Heart left ventricle (tissue), 13 donors: ENCODE measurements around the gene STX16.

Source experiments
- CTCF ChIP-seq, 12 donors: fragments of 200-600 bp; sonication (generic) in 4 of 12; IDR thresholded peaks; one replicate each; pipeline versions ENCODE4 v1.5.0 to v1.8.0; 2018 to 2022; ENCODE audit warnings: antibody characterized with exemption in 12 of 12, mild to moderate bottlenecking in 5 of 12
- POLR2A ChIP-seq, 2 donors: fragments of 450-650 bp; IDR thresholded peaks; one replicate each; pipeline ENCODE4 v1.6.1; 2017; ENCODE audit warnings: antibody characterized with exemption in 2 of 2, mild to moderate bottlenecking in 2 of 2, moderate library complexity in 2 of 2
- donor health status: ischemic (EF 13 %, LVEDD 7.1; RV severe dilation, severe dysfunction).
- donor health status: DM: no; HTN: yes; CAD: no.
- donor health status: DM: no; HTN: no; CAD: no.
- donor health status: ischemic (EF 25% LVEDD 6.9; RV normal size, moderate dysfunction).
- donor health status: ischemic (EF 25% LVEDD 5.7; RV mildly dilated, moderate dysfunction).
- donor health status: ischemic (EF 35%, LVEDD 5.7; RV mildly dilated, moderate dysfunction).
- donor health status: nonischemic (EF 11% LVEDD 7.7; RV severe dilation, severe dysfunction).
- donor health status: DM: yes; HTN: yes; CAD: no.
- donor health status: PGD.
- donor health status: ischemic (EF 29% LVEDD 5.4; RV normal size, mild dysfunction).
- donor health status: nonischemic (EF 23%, LVEDD 6.1; RV moderate dilation, normal function).

- TF ChIP-seq CTCF (IDR thresholded peaks at IDR 0.05) (no peak), POLR2A (IDR thresholded peaks at IDR 0.05) (no peak)
These were observed 61.2 kb downstream of the STX16 start for GRCh38 chr20:58712151-58712791.
